Panc1 (cell line): ENCODE results near the gene HOXB7. TPM values are rescaled to one million over a fixed set of nuclear protein-coding genes. Genes with fewer than 3 reads are reported as not detected.

Experiments
- ATAC-seq: fragments of 200-7000 bp; cut with Tn5 transposase; 2 replicates; pipeline ENCODE4 v1.9.1; 2020; ENCODE audit warnings: mild to moderate bottlenecking, moderate library complexity
- BruUV-seq: library from RNA; stranded (reverse); fragments of 400-500 nt; replicated peaks from 2 replicates; lab custom pipeline; 2021; lab: Mats Ljungman, UMichigan
- CTCF ChIA-PET: fragments of 300-600 bp; sonication (Branson Sonifier 250); formaldehyde crosslinking; loops from one replicate; lab custom pipeline; 2022; ENCODE audit warnings: antibody characterized with exemption; lab: Charles Lee
- POLR2A ChIA-PET: fragments of 300-600 bp; sonication (Branson Sonifier 250); formaldehyde crosslinking; loops from one replicate; lab custom pipeline; 2022; ENCODE audit warnings: antibody characterized with exemption; lab: Charles Lee
- DNase-seq: peaks from one replicate; pipeline ENCODE4 v3.0.0-alpha.2; 2010; ENCODE audit warnings: low read depth, low spot score
- H3K27ac ChIP-seq: 2 replicates; pipeline ENCODE4 v1.5.1; 2011; ENCODE audit warnings: mild to moderate bottlenecking, low read length, inconsistent platforms
- H3K27me3 ChIP-seq: fragments of 200-500 bp; sonication (Bioruptor generic); 2 replicates; pipeline ENCODE4 v1.6.0; 2014; ENCODE audit warnings: low read length, inconsistent platforms; ENCODE audit not compliant: control insufficient read depth, insufficient read depth
- H3K36me3 ChIP-seq: fragments of 200-500 bp; sonication (Bioruptor generic); 2 replicates; pipeline ENCODE4 v1.5.1; 2014; ENCODE audit warnings: inconsistent platforms, mild to moderate bottlenecking, low read length, moderate library complexity; ENCODE audit not compliant: control insufficient read depth, insufficient read depth
- H3K4me1 ChIP-seq: 2 replicates; pipeline ENCODE4 v1.5.1; 2011; ENCODE audit warnings: inconsistent platforms, mild to moderate bottlenecking, low read length, moderate library complexity; ENCODE audit not compliant: control insufficient read depth, insufficient read depth
- H3K4me3 ChIP-seq, 2 experiments: 2 replicates each; pipeline ENCODE4 v1.5.1; 2011 to 2012; ENCODE audit warnings: low read depth in 2 of 2, low read length in 2 of 2, mild to moderate bottlenecking in 2 of 2, inconsistent platforms in 1 of 2, moderate library complexity in 1 of 2
- H3K9me3 ChIP-seq: fragments of 200-500 bp; sonication (Bioruptor generic); 2 replicates; pipeline ENCODE4 v1.5.1; 2014; ENCODE audit warnings: low read depth, mild to moderate bottlenecking, inconsistent platforms, low read length, moderate library complexity; ENCODE audit not compliant: control insufficient read depth, insufficient read depth
- CTCF ChIP-seq: fragments of 450-650 bp; IDR thresholded peaks from 2 replicates; pipeline ENCODE4 v1.5.1; 2017; ENCODE audit warnings: mild to moderate bottlenecking
- POLR2AphosphoS5 ChIP-seq: IDR thresholded peaks from 2 replicates; pipeline ENCODE4 v1.6.1; 2012; ENCODE audit warnings: mild to moderate bottlenecking, low read depth, low read length, moderate library complexity
- REST ChIP-seq, 2 experiments: IDR thresholded peaks; 2 replicates each; pipeline ENCODE4 v1.6.1; 2011 to 2012; ENCODE audit warnings: low read depth in 2 of 2, control low read depth in 1 of 2, low read length in 1 of 2, mild to moderate bottlenecking in 1 of 2, moderate library complexity in 1 of 2; ENCODE audit not compliant: insufficient read depth in 1 of 2
- SIN3A ChIP-seq: IDR thresholded peaks from 2 replicates; pipeline ENCODE4 v1.6.1; 2012; ENCODE audit warnings: low read depth, mild to moderate bottlenecking, low read length, moderate library complexity, borderline replicate concordance; ENCODE audit not compliant: insufficient read depth
- TCF7L2 ChIP-seq: IDR thresholded peaks from 2 replicates; pipeline ENCODE4 v1.6.1; 2011; ENCODE audit warnings: mild to moderate bottlenecking, low read depth, low read length, inconsistent platforms
- in situ Hi-C: cut with HindIII; loops from 2 replicates; pipeline ENCODE4 v1.10.0; 2016; ENCODE audit warnings: low sequenced_read_pairs, low pct_unique_long_range_greater_than_20kb
- intact Hi-C: fragments of 100-400 bp; cut with micrococcal nuclease; formaldehyde crosslinking; loops from one replicate; pipeline ENCODE4 v1.10.0; 2022; ENCODE audit not compliant: unreplicated experiment
- total RNA-seq: library from RNA; stranded (reverse); gene quantifications from one replicate; pipeline ENCODE4 v1.2.1, GENCODE V29; 2021; ENCODE audit not compliant: unreplicated experiment

HOXB7 gene
- total RNA-seq, 1 experiment from 2014 or later = 44.0 TPM

GRCh38 chr17:48598736-48599135 is 12.1 kb downstream of the HOXB7 start:
- BruUV-seq = no TSS peak
- no peak for TF ChIP-seq SIN3A
- TF ChIP-seq TCF7L2 = peak; percentile 36; the same call in 1 of the 2 replicates
- TF ChIP-seq POLR2AphosphoS5 = no peak
- no peak for TF ChIP-seq CTCF
- TF ChIP-seq REST (IDR thresholded peaks at IDR 0.05; ENCODE audit: insufficient read depth in 1 of 2, low read depth in 2 of 2, low read length in 1 of 2) = no peak
- H3K4me3 ChIP-seq = peak overlapping the region; percentile 70 to 99
- no peak for ATAC-seq
- DNase-seq = no peak
- H3K27me3 ChIP-seq = no peaks in the 10 kb centered on the region
- intact Hi-C loops (no loop called here), in situ Hi-C loops (no loop called here)
- H3K27ac ChIP-seq = peak overlapping the region; percentile 99
- no peaks in the 10 kb centered on the region; the same call in none of the 2 replicates for H3K36me3 ChIP-seq
- no peaks in the 10 kb centered on the region for H3K9me3 ChIP-seq
- POLR2A ChIA-PET = interaction anchor here (0.6 to 2.1 kb wide), 4 partner anchors 10 to 342 kb away, joined by 7 to 13 read pairs (median 10); partner anchors contain the start of gene HOXB8
- peaks cover 43% of the 10 kb centered on the region for H3K4me1 ChIP-seq
- CTCF ChIA-PET = interaction anchor here (0.6 to 1.3 kb wide), 2 partner anchors 18 to 146 kb away, joined by 3 read pairs; no protein-coding TSS in a partner anchor

- no TSS peak for BruUV-seq
- intact Hi-C loops = no loop called here
- peak overlapping the region; percentile 99 for H3K27ac ChIP-seq
- ChIA-PET CTCF (no interaction called here), POLR2A (interaction anchor here (0.6 to 2.1 kb wide), 5 partner anchors 9 to 541 kb away, joined by 3 to 13 read pairs (median 7); partner anchors contain the start of gene HOXB8)
- in situ Hi-C loops = no loop called here
- DNase-seq (no peak), ATAC-seq (peak; percentile 17)
- H3K4me3 ChIP-seq = peak overlapping the region; percentile 70 to 99
- peak; percentile 94 for TF ChIP-seq POLR2AphosphoS5
- TF ChIP-seq REST (IDR thresholded peaks at IDR 0.05; ENCODE audit: insufficient read depth in 1 of 2, low read depth in 2 of 2, low read length in 1 of 2) = no peak
- TF ChIP-seq SIN3A = peak; percentile 71; the same call in 1 of the 2 replicates
- TF ChIP-seq TCF7L2 = peak; percentile 51; the same call in 1 of the 2 replicates
- TF ChIP-seq CTCF = no peak
- no peaks in the 10 kb centered on the region; the same call in 1 of the 2 replicates for H3K36me3 ChIP-seq
- H3K4me1 ChIP-seq = peaks cover 48% of the 10 kb centered on the region
- no peaks in the 10 kb centered on the region for H3K27me3 ChIP-seq
- H3K9me3 ChIP-seq = no peaks in the 10 kb centered on the region
Observed at GRCh38 chr17:48597778-48598631, 12.8 kb downstream of the HOXB7 start.
